K562 (cell line): ENCODE data around the gene IGFALS. TPM values are rescaled to one million over a fixed set of nuclear protein-coding genes. Genes with fewer than 3 reads are reported as not detected.
A peak's percentile ranks its signal among the peaks of the same experiment; 100 is the strongest.

Experiments
- ARID1B ChIP-seq: fragments of 450-650 bp; IDR thresholded peaks from 2 replicates; pipeline ENCODE4 v1.6.1; 2016; ENCODE audit warnings: antibody characterized with exemption, mild to moderate bottlenecking, inconsistent platforms
- CHD1 ChIP-seq: fragments of 200-600 bp; sonication (generic); IDR thresholded peaks from one replicate; pipeline ENCODE4 v1.6.1; 2012; ENCODE audit warnings: mild to moderate bottlenecking, moderate library complexity, low read length, inconsistent platforms
- CLOCK ChIP-seq: fragments of 250-450 bp; sonication (Bioruptor Pico); IDR thresholded peaks from 2 replicates; pipeline ENCODE4 v1.4.0; 2020; ENCODE audit warnings: mild to moderate bottlenecking, moderate library complexity, borderline replicate concordance
- E2F8 ChIP-seq: fragments of 450-650 bp; IDR thresholded peaks from 2 replicates; pipeline ENCODE4 v1.7.1; 2018; ENCODE audit warnings: mild to moderate bottlenecking, low read depth; ENCODE audit not compliant: partially characterized antibody
- FOXK2 ChIP-seq, 2 experiments: fragments of 450-650 bp; IDR thresholded peaks in 1 of 2; conservative IDR thresholded peaks in 1 of 2; 2 replicates each; pipeline ENCODE4 v1.6.1; 2016; ENCODE audit warnings: low read depth in 2 of 2, mild to moderate bottlenecking in 1 of 2
- HMG20B ChIP-seq: fragments of 250-450 bp; sonication (Bioruptor Pico); IDR thresholded peaks from 2 replicates; pipeline ENCODE4 v1.5.0; 2021; ENCODE audit warnings: mild to moderate bottlenecking
- MCM2 ChIP-seq: fragments of 450-650 bp; IDR thresholded peaks from 2 replicates; pipeline ENCODE4 v1.6.1; 2017; ENCODE audit warnings: low read depth, mild to moderate bottlenecking
- MIER1 ChIP-seq: fragments of 450-650 bp; IDR thresholded peaks from 2 replicates; pipeline ENCODE4 v1.6.1; 2016; ENCODE audit warnings: antibody characterized with exemption, mild to moderate bottlenecking, low read depth
- PCBP2 ChIP-seq: fragments of 200-400 bp; formaldehyde crosslinking; IDR thresholded peaks from 2 replicates; pipeline ENCODE4 v1.6.1; 2018; ENCODE audit warnings: low read length, low read depth, mild to moderate bottlenecking, moderate library complexity; ENCODE audit not compliant: poor library complexity, severe bottlenecking
- POLR2A ChIP-seq: fragments of 450-650 bp; conservative IDR thresholded peaks from 2 replicates; pipeline ENCODE4 v1.6.1; 2016
- PPARD ChIP-seq: fragments of 250-450 bp; sonication (Bioruptor Pico); IDR thresholded peaks from 2 replicates; pipeline ENCODE4 v1.8.0; 2022; ENCODE audit warnings: inconsistent platforms, mild to moderate bottlenecking, moderate library complexity
- PTTG1 ChIP-seq: fragments of 450-650 bp; IDR thresholded peaks from 2 replicates; pipeline ENCODE4 v1.6.1; 2016; ENCODE audit warnings: low read depth, mild to moderate bottlenecking, missing genetic modification characterization, missing compliant biosample characterization
- U2AF2 ChIP-seq: fragments of 200-400 bp; formaldehyde crosslinking; optimal IDR thresholded peaks from 2 replicates; pipeline ENCODE3; 2017; ENCODE audit warnings: low read depth, mild to moderate bottlenecking, low read length
- ZNF407 ChIP-seq: fragments of 450-650 bp; IDR thresholded peaks from 2 replicates; pipeline ENCODE4 v1.6.1; 2016; ENCODE audit warnings: low read depth
- ZNF830 ChIP-seq: fragments of 250-450 bp; sonication (Bioruptor Pico); IDR thresholded peaks from 2 replicates; pipeline ENCODE4 v1.5.0; 2021; ENCODE audit warnings: mild to moderate bottlenecking
- polyA plus RNA-seq, 8 experiments: library from polyadenylated mRNA; depleted of rRNA in 4 of 8; stranded (reverse) in 5 of 8; unstranded in 3 of 8; fragments of >200 nt; fragmentation: Nextera tagmentation in 2 of 8; fragmentation: Illumina TruSeq in 1 of 8; extraction: Ambion mirVana in 2 of 8; extraction: Trizol in 1 of 8; gene quantifications; 2 replicates each; pipeline versions ENCODE4 v1.2.1 to v1.2.3, GENCODE V29; 2011 to 2014; ENCODE audit warnings: inconsistent platforms in 1 of 8, missing spikeins in 1 of 8
- total RNA-seq, 7 experiments: library from RNA; depleted of rRNA in 6 of 7; stranded (reverse); fragments of >200 nt in 6 of 7; fragmentation: Illumina TruSeq in 2 of 7; extraction: Trizol in 2 of 7; gene quantifications; 2 replicates each; pipeline versions ENCODE4 v1.2.1 to v1.2.3, GENCODE V29; 2011 to 2021; ENCODE audit warnings: low replicate concordance in 1 of 7

IGFALS gene
- total and polyA plus RNA-seq, 9 of the 15 experiments (the other 6 are each of a cell fraction or from before 2014, with no cell fraction given) = not detected

- TF ChIP-seq CLOCK (CRISPR knock-in tag) (0 out of 2 replicates have a peak, but pooled peaks have one; percentile 75), PCBP2 (no peak), POLR2A (peak; percentile 39; the same call in 1 of the 2 replicates), ZNF407 (no peak), ARID1B (peak; percentile 98), FOXK2 (conservative IDR thresholded peaks at IDR 0.05 in 1 of 2, IDR thresholded peaks at IDR 0.05 in 1 of 2; ENCODE audit: low read depth in 2 of 2) (peak; percentile 77 to 81; a peak in 3 of 4 replicates), MCM2 (no peak), MIER1 (no peak), PPARD (no peak), CHD1 (no peak), U2AF2 (no peak), ZNF830 (CRISPR knock-in tag) (no peak), PTTG1 (tag) (no peak), E2F8 (peak; percentile 43), HMG20B (CRISPR knock-in tag) (no peak)
Observed at GRCh38 chr16:1832838-1833454, 39.4 kb upstream of the IGFALS start (continued).
